Thyroid gland (tissue), 4 donors: Measurements from ENCODE around the gene EPHB6.

ENCODE experiments used
- POLR2A ChIP-seq, 2 donors: fragments of 450-650 bp; IDR thresholded peaks; one replicate each; pipeline ENCODE4 v1.6.1; 2017; ENCODE audit warnings: antibody characterized with exemption in 2 of 2, mild to moderate bottlenecking in 2 of 2, moderate library complexity in 1 of 2
- TF ChIP-seq, protein P1 (sequence below), 6 experiments: fragments of 200-600 bp in 3 of 6; fragments of 450-650 bp in 3 of 6; sonication (generic) in 3 of 6; IDR thresholded peaks; one replicate each; pipeline ENCODE4 v1.5.1; 2016 to 2019; ENCODE audit warnings: antibody characterized with exemption in 6 of 6, mild to moderate bottlenecking in 2 of 6, inconsistent platforms in 1 of 6, moderate library complexity in 1 of 6

DNA sequence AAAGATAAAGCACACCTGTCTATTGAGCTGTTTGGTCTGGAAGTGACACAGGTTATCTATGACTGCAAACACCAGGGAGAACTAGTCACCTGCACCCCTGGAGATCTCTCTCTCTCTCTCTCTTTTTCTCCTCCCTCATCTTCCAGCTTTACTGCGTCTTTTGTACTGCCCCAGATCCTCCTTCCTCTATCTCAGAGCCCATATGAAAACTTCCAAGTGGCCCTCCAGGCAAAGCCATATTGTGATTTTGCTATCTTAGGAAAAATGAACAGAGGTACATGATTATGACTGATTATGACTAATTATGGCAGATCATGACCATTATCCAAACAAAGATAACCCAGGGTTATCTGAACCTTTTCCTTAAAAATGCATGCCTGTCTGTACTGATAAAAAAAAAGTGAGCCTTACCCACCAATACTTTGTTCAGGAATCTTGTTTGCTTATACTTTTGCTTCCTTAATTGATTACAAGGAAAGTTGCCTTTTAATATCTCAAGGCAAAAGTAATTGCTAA, 12.6 kb upstream of the EPHB6 start:
- TF ChIP-seq, protein P1, sequence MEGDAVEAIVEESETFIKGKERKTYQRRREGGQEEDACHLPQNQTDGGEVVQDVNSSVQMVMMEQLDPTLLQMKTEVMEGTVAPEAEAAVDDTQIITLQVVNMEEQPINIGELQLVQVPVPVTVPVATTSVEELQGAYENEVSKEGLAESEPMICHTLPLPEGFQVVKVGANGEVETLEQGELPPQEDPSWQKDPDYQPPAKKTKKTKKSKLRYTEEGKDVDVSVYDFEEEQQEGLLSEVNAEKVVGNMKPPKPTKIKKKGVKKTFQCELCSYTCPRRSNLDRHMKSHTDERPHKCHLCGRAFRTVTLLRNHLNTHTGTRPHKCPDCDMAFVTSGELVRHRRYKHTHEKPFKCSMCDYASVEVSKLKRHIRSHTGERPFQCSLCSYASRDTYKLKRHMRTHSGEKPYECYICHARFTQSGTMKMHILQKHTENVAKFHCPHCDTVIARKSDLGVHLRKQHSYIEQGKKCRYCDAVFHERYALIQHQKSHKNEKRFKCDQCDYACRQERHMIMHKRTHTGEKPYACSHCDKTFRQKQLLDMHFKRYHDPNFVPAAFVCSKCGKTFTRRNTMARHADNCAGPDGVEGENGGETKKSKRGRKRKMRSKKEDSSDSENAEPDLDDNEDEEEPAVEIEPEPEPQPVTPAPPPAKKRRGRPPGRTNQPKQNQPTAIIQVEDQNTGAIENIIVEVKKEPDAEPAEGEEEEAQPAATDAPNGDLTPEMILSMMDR (IDR thresholded peaks at IDR 0.05) = no peak
- no peak for TF ChIP-seq POLR2A (IDR thresholded peaks at IDR 0.05)
